ENCODE results near the gene ABR.

- TF ChIP-seq CTCF (IDR thresholded peaks at IDR 0.05; ENCODE audit: borderline replicate concordance, extremely low read depth, low read length, poor library complexity, severe bottlenecking) (no peak), EZH2 (IDR thresholded peaks at IDR 0.05; ENCODE audit: borderline replicate concordance, low read depth, low read length, severe bottlenecking) (no peak)
Observed at GRCh38 chr17:1109606-1110540, 69.9 kb downstream of the ABR start.

Data from DND-41 (cell line).